DOHH2 (cell line): ENCODE measurements around the gene RNU5B-1.

Source experiments
- CTCF ChIP-seq: fragments of 200-600 bp; sonication (generic); IDR thresholded peaks from one replicate; pipeline ENCODE4 v1.5.1; 2014; ENCODE audit warnings: antibody characterized with exemption, mild to moderate bottlenecking, low read depth, low read length; ENCODE audit not compliant: poor library complexity, severe bottlenecking
- EZH2phosphoT487 ChIP-seq: fragments of 200-600 bp; sonication (generic); IDR thresholded peaks from 2 replicates; pipeline ENCODE4 v1.6.1; 2017; ENCODE audit warnings: borderline replicate concordance, mild to moderate bottlenecking, antibody characterized with exemption, low read length, moderate library complexity, mixed read lengths

GRCh38 chr15:65342493-65342892, 38.0 kb downstream of the RNU5B-1 start:
- no peak for TF ChIP-seq CTCF
- TF ChIP-seq EZH2phosphoT487, result no peak
